Erythroblast (primary cell): ENCODE results near the gene RTF1.

Experiments used
- GATA1 ChIP-seq: IDR thresholded peaks from 2 replicates; pipeline ENCODE4 v1.6.1; 2011; ENCODE audit warnings: low read depth, mild to moderate bottlenecking, control low read depth, low read length, moderate library complexity
- POLR2A ChIP-seq: IDR thresholded peaks from 2 replicates; pipeline ENCODE4 v1.6.1; 2011; ENCODE audit warnings: mild to moderate bottlenecking, low read length

DNA sequence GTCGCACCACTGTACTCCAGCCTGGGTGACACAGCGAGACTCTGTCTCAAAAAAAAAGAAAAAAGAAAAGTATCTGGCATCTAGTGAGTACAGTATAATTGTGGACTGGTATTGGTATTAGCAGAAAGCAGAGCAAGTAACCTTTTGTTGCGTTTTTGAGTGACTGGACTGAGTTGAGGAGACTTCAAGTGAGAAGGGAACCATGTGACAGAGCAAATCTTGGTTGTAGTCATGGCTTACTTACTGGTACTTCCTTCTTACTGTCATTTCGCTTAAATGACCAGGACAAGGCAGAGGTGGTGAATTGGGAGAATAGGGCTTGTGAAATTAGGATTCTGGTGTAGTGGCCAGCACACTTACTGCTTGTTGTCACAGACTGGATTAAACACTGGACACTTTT is 20.6 kb downstream of the RTF1 start:
- TF ChIP-seq POLR2A: no peak
- TF ChIP-seq GATA1: no peak
